ENCODE data around the gene TNC.
"Not testable (repeated sequence)": the region's sequence is repeated elsewhere in the genome, so short reads cannot be mapped to it uniquely, and the experiment has no call there.

The TNC gene

DNA sequence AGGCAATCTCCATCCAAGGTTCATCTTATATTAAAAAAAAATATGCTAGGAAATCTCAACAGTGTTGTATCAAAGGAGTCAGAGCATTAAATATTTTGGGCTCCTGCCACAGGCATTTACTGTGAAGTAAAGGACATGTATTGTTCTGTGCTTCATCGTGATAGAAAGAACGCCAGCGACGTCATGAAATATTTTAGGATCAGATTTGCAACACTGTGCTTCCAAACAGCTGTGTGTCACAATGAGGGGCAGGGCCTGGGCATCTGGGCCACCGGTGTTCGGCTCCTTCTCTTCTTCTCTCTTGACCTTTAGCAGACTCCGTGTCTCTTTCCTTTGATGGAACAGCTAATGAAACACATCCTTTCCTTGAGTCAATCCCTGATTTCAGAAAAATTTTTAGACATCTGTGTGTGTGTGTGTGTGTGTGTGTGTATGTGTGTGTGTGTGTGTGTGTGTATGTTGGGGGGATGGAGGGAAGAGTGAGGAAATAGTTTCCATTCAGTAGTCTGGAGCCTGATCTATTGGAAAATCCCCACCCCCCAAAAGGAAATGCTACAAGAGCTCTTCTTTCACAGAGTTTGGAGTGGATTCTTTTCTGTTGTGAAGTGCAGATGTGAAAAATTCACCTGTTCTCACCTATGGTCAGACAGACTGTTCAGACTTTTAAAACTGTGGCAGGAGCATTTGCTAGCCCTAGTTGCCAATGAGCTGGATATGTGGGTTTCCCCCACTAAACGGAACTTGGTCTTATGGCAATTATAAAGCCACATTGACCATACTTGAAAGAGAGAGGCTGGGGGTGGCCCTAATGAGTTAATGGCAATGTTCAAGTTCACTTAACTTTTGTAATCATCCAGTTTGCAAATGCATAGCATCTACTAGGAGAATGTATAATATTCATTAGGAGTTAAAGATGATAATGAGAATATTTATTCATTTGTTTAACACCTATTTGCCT, 18.1 kb upstream of the TNC start:
- no peak for DNase-seq (ENCODE audit: low spot score)

DNA sequence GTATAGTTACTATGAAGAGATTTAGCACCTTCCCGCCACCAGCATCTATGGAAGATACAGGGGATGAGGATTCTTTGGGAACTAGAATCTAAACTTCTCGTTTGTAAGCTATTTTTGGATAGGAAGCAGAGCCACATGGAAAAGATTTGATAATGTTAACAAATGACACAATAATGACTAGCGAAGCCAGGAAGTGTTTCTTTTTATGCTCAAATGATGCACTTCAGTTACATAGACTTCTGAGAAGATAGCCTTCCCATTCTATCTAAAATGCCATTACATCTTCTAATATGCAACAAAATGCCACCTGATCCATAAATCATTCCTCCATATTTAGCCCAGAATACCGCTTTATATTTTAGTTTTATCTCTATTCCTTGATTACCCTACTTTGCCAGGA, 17.0 kb upstream of the TNC start:
- no peak for DNase-seq (ENCODE audit: low spot score)

DNA sequence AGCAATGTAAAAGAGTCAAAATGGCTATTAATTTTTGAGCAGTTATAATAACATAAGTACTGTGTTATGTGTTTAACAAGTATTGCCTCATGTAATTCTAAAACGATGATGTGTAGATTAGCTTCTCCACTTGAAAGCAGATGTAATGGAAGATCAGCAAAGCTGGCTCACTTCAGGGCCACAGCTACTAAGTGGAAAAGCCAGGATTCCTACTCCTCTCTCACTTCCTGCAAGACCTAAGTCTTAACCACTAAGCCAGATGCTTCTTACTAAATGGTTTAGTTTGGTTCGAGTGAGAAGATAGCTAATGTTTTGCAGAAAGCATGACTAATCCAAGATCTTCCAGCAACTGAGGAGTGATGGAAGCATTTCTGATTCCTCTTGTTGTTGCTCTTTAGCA, 15.7 kb upstream of the TNC start:
- no peak for DNase-seq (ENCODE audit: low spot score)

DNA sequence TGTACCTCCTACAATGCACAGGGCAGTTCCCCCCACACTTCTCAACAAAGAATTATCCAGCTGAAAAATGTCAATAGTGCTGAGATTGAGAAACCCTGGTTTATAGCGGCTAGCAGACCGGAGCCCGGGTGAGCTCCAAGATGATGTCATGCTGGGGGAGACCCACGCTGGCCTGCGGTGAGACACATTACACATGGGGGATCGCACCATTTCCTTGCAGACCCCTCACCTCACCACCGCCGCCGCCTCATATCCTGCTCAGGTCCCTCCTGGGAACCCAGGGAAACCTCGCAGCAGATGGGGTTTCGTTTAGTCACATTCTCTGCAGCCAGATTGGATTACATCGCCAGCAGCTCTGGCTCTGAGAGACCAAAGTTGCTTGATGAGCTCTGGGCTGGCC, 14.7 kb upstream of the TNC start:
- no peak for DNase-seq (ENCODE audit: low spot score)

DNA sequence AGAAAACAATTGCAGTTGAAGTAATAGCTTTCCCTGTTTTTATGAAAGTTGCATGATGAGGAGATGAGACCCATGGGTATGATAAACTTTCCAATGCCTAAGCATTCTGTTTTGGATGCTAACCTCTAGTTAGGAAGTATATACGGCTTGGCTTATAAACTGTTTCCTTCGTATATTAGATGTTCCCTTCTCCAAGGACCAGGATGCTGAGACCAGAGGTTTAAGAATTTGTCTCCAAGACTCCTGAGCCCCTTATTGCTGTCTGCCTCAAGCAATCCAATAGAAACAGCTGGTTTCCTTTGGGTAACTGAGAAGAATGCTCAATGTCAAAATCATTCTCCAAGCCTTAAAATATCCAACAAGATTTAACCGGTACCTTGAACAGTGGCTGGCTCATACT, 12.2 kb upstream of the TNC start:
- no peak for DNase-seq (ENCODE audit: low spot score)

DNA sequence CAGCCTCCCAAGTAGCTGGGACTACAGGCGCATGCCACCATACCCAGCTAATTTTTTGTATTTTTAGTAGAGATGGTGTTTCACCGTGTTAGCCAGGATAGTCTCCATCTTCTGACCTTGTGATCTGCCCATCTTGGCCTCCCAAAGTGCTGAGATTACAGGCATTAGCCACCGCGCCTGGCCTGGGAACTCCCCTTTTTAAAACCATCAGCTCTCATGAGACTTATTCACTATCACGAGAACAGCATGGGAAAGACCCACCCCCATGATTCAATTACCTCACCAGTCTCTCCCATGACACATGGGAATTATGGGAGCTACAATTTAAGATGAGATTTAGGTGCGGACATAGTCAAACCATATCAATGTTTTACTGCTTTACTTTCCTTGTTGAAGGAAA, 10.8 kb upstream of the TNC start:
- DNase-seq (ENCODE audit: low spot score), result not testable (repeated sequence)

DNA sequence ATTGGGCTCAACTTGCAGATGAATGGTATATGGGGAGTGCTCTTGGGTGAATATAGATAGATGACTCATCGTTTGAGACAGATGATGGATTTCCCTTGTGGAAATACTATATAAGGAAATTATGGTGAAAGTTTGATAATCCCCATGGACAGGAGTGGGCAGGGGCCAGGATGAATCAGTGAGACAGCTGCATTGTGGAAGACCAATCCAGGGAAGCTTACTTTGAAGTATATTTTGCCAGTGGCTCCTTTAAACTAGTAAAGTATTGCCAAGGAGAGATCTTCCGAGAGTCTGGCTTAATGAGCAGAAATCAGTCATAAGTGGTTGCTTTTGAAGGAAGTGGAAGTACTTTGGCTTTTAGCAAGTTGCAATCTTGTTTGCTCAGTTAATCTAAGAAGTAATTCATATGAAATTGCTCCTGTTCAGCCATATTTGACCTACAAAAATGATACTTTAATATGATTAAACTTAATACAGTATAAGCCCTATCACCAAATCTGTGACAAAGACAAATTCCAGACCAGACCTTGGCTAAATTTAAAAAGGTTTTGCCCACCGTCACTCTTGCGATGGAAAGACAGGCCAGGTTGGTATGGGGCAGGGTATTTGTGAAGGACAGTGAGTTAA, 9.3 kb upstream of the TNC start:
- DNase-seq (ENCODE audit: low spot score), result no peak

DNA sequence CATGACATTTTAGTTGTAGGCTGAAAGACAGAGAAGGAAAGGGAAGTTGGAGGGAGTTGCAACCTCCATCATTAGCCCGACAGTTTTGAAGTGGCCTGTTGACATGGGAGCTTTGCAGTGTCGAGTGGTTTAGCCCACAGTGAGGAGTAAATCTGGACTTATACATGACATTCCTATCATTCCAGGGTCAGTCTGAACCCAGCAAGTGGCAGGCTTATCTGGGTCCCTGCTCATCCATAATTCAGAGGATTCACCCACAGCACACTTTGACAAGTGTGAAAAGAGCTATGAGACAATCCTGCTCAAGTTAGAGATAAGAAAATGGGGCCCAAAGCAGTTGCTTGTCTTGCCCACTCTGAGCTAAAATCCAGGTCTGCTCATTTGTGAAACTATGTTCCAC, 8.4 kb upstream of the TNC start:
- no peak for DNase-seq (ENCODE audit: low spot score)

DNA sequence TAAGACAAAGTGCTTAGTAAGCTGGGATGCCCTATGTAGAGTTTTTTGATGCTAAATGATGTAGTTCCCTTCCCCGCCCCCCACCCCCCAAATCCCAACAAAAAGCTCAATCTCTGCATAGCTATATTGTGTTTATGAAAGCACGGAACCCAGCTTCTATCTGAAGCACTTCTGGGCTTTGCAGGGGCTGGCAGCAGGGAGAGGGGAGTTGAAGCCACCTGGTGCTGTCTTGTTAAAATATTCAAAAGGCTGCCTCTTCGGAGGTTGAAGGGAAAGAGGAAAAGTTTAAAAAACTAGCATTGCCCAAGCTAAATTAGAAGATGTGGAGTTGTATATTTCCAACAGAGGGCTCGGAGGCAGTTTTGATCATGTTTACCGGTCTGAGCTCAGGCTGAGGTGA, 5.0 kb upstream of the TNC start:
- DNase-seq (ENCODE audit: low spot score), result no peak

DNA sequence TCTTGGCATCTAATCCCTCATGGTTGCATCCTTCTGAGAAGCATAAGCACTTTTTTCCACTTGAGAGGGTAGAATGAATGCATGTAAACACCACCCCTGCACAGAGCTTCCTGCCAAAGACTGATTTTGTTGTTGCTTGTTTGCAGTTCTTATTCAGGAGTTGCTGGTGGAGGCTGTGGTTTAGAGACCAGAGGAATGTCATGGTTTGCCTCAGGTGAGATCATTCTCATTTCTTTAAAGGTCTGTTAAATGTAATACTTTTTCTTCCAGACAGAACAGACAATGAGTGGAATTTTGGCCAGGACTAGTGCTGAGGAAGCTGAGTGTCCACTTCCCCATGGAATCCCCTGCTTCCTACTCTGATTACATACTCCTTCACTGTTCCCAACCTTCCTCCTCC, 3.2 kb upstream of the TNC start:
- no peak for DNase-seq (ENCODE audit: low spot score)

DNA sequence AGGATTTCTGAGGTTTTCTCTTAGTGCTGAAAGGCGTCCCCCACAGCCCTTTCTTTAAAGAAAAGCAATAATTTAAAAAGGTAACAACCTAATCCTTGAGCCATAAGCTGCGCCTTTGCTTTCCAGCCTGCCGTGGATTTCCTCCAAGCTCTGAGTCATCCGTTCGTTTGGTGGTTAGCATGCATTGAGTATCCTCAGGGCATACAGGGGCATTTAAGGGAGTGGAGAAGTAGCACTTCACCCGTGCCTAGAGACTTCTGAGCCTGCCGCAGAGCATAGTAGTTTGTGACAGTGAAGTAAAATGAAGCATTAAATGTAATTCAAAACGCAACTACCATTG, 892 bp upstream of the TNC start:
- peak; percentile 6 for DNase-seq (ENCODE audit: low spot score)

DNA sequence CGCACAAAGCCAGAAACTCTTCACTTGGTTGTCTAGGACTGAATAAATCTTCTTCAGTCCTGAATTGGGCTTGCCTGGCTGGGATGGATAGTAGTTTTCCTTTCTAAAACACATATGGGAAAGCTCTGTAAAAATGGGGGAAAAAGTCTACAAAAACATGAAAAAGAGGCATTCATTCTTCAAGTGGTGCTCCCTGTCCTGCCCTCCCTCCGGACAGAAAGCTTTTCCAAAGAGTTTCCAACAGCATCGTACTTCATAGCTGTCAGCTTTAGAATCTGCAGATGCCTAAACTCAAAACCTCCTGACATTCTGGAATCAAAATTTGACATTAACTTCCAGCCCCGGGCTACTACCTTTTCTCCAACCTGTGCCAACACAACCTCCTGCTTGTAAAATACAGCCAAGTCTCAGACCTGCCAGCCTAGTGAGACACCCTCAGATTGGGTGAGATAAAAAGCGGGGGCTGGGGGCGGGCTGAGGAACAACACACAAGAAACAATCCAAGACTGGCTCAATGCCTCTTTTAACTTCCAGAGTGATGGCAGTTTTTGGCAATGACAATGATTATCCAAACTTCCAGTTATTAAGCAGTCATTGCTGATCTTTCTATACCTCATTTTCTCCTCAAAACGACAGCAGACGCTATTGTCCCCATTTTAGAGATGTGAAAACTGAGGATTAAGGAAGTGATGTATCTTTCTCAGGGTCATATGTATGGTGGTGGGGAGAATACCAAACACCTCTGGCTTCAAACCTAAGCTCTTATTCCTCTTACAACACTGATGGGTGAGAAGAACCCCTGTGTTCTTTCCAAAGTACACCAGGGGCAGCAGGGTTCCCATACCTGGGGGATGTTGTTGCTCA, 1.3 kb downstream of the TNC start:
- no peak for DNase-seq (ENCODE audit: low spot score)

DNA sequence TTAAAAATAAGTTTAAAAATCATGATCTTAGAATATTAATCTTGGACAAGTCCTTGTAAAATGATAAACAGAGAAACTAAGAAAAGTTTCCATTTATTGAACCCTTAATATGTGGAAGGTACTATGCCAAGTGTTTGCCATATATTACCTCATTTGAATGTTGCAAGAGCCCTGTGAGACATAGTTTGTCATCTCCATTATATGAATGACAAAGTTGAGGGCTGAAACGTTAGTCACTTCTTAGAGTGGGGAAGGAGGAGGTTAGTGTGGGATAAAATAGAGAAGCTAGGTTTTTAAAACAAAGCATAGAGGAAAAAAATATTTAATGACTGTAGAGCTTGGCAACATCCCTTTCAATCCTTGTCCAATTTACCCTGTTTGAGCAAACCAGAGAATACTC, 2.0 kb downstream of the TNC start:
- no peak for DNase-seq (ENCODE audit: low spot score)

DNA sequence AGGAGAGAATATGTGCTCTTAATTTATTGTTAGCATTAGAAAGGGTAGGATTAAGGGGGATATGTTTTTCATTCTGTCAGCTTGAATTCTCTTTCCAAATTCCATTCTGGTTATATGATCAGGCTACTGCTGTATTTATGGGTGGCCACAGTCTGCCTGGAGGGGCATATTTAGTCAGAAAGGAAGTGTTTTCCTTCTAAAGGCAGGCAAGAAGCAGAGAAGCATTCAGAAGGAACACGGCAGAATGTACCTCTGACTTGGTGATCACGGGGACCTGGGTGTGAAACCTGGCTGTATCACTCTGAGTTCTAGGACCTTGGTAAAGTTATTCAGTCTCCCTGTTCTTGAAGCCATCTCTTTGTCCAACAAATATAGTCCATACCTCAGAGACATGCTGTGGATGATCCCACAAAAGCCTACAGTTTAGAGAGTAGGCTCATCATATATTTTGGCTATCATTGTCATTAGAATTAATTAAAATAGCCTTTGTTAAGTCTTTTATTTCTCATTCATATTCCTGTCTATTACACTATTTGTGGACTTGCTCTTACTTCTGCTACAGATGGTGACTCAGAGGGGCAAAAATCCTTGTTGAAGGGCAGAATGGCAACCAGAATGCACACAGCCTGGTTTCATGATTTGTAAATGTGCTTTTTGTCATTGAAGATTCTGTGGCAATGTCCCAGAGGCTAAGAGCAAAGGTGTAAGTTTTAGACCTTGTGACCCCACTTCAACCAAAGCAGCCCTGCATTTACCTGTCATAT, 2.7 kb downstream of the TNC start:
- DNase-seq (ENCODE audit: low spot score), result no peak

DNA sequence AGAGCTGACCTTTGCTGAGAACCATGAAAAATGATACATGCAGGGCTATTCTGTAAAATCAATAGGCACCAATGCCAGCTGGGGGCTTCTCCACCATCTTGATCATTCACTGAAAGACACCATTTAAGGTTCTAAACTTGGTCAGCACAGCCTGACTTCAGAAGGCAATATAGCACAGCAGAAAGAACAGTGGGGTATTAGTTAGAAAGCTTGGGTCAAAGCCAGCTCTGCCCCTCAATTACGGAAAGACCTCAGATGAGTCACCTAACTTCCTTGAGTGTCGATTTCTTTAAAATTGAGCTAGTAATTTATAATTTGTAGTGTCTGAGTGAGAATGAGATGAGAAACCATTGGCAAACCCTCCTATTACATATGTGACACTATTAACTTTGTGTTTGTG, 3.4 kb downstream of the TNC start:
- no peak for DNase-seq (ENCODE audit: low spot score)

DNA sequence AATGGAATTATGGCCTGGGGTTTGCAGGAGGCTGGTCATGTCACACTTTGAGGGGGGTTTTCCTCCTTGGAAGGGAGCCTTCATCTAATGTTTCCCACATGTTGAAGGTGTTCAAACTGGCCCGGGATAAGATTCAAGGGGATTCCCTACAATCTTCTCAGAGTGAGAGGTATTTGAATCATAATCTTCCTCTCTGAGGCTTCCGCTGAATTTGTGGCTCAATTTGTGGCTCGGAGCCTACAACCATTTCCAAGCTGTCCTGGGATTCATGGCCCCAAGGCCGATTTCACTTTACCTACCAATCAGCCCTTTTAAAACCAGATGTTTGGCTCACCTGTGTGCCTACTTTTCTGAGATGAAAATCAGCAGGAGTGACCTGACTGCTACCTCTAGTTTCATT, 3.9 kb downstream of the TNC start:
- no peak for DNase-seq (ENCODE audit: low spot score)

DNA sequence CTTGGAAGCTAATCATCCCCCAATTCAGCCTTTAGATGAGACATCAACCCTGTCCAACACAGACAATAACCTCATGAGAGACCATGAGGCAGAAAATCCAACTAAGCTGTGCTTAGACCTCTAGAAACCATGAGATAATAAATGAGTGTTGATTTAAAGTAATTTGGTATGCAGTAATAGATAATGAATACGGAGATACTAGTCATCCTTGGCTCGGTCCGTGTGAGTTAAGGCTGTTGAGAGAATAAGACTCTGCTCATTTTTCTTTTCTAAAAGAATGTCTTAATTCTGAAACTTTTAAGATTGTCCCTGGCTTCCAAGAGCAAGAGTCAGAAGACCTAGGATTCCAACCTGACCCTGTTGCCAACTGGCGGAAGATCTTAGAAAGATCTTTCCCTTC, 6.1 kb downstream of the TNC start:
- DNase-seq (ENCODE audit: low spot score), result no peak

DNA sequence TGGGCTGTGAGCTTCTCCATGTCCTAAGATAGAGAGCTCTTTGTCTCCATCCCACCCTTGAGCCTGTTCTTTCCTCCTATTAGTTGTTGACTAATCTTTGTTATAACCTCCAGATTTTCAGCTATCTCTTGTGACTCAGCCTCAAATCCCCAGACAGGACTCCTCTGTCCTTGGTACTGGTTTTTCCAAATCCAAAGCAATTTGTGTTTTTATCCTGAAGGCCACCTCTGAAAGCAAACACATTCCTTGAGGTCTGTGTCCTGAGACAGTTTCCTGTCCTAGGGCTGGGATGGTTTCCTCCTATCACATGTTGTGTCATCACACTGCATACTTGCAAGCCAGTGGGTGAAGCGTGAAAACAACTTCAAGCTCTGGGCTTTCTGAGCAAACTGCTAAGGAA, 8.5 kb downstream of the TNC start:
- no peak for DNase-seq (ENCODE audit: low spot score)

DNA sequence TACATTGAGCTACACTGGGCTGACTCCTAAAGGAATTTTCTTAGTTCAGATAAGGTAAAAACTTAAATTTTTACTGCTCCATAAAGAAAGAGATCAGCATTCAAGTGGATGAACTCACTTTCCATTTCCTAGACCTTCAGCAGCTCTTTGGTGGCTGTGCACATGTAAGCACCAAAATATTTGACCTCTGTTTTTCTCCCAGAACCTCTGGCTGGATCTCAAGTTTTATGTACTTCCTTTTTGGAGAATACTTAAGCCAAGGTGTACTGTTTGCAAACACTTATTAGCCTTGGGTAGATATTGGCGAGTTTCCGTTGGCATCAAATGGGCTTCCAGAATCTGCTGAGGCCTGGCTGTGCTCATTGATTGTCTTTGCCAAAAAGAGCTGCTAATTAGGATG, 10.3 kb downstream of the TNC start:
- no peak for DNase-seq (ENCODE audit: low spot score)

DNA sequence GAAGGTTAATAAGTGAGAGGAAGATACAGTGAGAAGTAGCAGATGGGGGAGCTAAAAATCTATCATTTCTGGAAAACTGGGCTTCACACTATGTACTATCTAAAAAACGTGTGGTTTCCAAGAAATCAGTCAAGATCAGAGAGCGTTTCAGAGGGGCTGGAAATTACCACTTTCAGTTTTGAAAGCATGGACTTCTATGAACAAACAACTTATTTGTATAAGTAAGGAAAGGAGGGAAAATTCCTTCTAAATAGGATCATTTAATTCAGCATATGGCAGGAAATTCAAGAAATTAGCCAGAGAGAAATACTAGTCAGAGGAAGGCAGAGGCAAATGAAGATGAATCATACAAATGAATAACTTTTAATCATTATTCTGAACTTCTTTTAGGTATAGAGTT, 11.3 kb downstream of the TNC start:
- no peak for DNase-seq (ENCODE audit: low spot score)

DNA sequence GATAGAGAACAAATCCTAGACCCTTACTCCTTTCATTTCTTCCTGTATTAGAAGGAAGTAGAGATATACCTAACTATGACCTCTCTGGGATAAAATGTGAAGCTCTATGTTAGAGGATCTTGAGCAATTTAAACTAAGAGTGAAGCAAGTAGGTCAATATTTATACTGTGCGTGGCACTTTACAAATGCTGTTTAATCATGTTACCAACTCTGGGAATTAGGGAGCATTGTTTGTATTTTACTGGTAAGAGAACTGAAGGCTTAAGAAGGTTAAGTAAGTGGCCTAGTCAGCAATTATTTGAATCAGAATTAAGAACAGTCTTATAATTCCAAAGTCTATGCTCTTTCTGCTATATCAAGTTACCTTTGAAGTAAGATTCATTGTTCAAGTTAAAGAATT, 12.0 kb downstream of the TNC start:
- no peak for DNase-seq (ENCODE audit: low spot score)

DNA sequence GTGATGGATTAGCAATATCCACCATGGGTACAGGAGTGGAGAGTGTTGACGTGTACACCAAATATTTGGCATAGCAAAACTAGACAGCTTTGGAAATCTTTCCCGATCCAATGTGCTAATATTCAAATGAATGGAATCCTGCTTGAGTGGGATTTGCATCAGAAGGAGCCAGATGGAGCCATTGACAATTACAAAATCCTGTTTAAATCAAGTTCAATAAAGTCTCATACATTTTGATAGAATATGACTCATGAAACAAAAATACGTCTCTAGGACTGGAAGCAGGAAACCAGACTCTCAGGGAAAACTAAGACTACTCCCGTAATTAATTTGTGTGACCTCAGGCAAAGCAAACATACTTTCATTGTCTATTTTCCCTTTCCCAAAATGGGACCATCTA, 13.0 kb downstream of the TNC start:
- DNase-seq (ENCODE audit: low spot score), result no peak
